Endothelial cell (in vitro differentiated cells): Measurements from ENCODE around the gene MCMBP. TPM values are rescaled to one million over a fixed set of nuclear protein-coding genes. Genes with fewer than 3 reads are reported as not detected.

Experiments used
- DNase-seq: peaks from one replicate; pipeline ENCODE4 v3.0.0; 2021; ENCODE audit warnings: low spot score
- H3K27ac Mint-ChIP-seq: one replicate; pipeline ENCODE4 v1.8.0; 2021; ENCODE audit warnings: mixed read lengths, inconsistent platforms; ENCODE audit not compliant: unreplicated experiment
- H3K27me3 Mint-ChIP-seq: one replicate; pipeline ENCODE4 v1.8.0; 2021; ENCODE audit warnings: mild to moderate bottlenecking, moderate library complexity, mixed read lengths, inconsistent platforms; ENCODE audit not compliant: unreplicated experiment
- H3K36me3 Mint-ChIP-seq: one replicate; pipeline ENCODE4 v1.8.0; 2021; ENCODE audit warnings: mild to moderate bottlenecking, low read depth, mixed read lengths, inconsistent platforms; ENCODE audit not compliant: unreplicated experiment
- H3K4me1 Mint-ChIP-seq: one replicate; pipeline ENCODE4 v1.8.0; 2021; ENCODE audit warnings: mild to moderate bottlenecking, mixed read lengths, inconsistent platforms; ENCODE audit not compliant: unreplicated experiment
- H3K4me3 Mint-ChIP-seq: one replicate; pipeline ENCODE4 v1.8.0; 2021; ENCODE audit warnings: mild to moderate bottlenecking, mixed read lengths, inconsistent platforms; ENCODE audit not compliant: unreplicated experiment
- H3K9me3 Mint-ChIP-seq: one replicate; pipeline ENCODE4 v1.8.0; 2021; ENCODE audit warnings: mixed read lengths, inconsistent platforms; ENCODE audit not compliant: unreplicated experiment
- CTCF ChIP-seq: fragments of 200-600 bp; sonication (generic); IDR thresholded peaks from one replicate; pipeline ENCODE4 v1.5.0; 2021; ENCODE audit warnings: antibody characterized with exemption; ENCODE audit not compliant: unreplicated experiment
- total RNA-seq: library from RNA; stranded (reverse); fragmentation: NEBNext Ultra II Directional; extraction: Animal tissue kit (Norgen Biotek cat#: 25700); gene quantifications from one replicate; pipeline ENCODE4 v1.2.1, GENCODE V29; 2021; ENCODE audit not compliant: unreplicated experiment

MCMBP gene
- total RNA-seq, 1 donor from 2014 or later, result 72.1 TPM

DNA sequence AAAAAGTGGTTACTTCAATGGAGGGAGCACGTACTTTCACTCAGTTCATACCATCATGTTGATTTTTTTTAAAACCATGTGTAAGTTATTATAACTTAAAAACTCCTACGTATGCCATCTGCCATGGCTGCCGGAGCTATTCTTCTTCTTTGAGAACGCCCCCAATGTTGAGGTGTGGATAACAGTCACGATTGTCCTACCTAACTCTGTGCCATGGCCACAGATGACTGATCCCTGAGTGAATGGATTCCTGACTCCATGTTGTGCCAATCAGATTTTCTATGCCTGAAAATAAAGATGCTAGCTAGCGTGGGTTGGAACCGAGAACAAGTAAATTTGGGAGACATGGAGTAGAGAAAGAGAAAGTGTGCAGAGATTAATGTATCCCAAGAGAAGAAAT lies 5.3 kb downstream of the MCMBP start:
- Mint-ChIP-seq H3K4me1 (peaks cover 24% of the 10 kb centered on the region), H3K4me3 (no peak overlapping the region), H3K9me3 (no peaks in the 10 kb centered on the region), H3K36me3 (peaks cover 21% of the 10 kb centered on the region), H3K27me3 (peaks cover 5% of the 10 kb centered on the region), H3K27ac (no peak overlapping the region)
- no peak for DNase-seq
- no peak for TF ChIP-seq CTCF

- TF ChIP-seq CTCF, result no peak
- peaks cover 16% of the 10 kb centered on the region for H3K4me1 Mint-ChIP-seq
These were observed 6.9 kb downstream of the MCMBP start for GRCh38 chr10:119865699-119866240.

GRCh38 chr10:119863951-119864565 lies 8.6 kb downstream of the MCMBP start:
- Mint-ChIP-seq H3K4me1 (peaks cover 10% of the 10 kb centered on the region), H3K9me3 (no peaks in the 10 kb centered on the region), H3K36me3 (peaks cover 13% of the 10 kb centered on the region), H3K27ac (no peak overlapping the region), H3K27me3 (no peaks in the 10 kb centered on the region), H3K4me3 (no peak overlapping the region)
- no peak for TF ChIP-seq CTCF
- DNase-seq, result no peak

More at GRCh38 chr10:119865699-119866240, 6.9 kb downstream of the MCMBP start:
- no peak overlapping the region for H3K27ac Mint-ChIP-seq
- no peak for DNase-seq
- H3K36me3 Mint-ChIP-seq, result peaks cover 13% of the 10 kb centered on the region
- H3K9me3 Mint-ChIP-seq, result no peaks in the 10 kb centered on the region
- H3K27me3 Mint-ChIP-seq, result no peaks in the 10 kb centered on the region
- no peak overlapping the region for H3K4me3 Mint-ChIP-seq

DNA sequence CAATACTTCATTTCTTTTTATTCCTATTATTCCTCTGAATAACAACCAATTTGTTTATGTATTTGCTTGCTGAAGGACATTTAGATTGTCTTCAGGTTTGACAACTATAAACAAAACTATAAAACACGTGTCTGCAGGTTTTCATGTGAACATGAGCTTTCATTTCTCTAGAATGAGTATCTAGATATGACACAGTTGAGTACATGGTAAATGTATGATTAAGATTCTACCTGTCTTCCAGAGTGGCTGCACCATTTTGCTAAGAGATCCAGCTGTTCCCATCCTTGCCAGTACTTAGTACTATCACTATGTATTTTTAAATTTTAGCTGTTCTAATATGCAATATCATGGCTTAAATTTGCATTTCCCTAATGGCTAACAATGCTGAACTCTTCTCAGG lies 10.1 kb downstream of the MCMBP start:
- TF ChIP-seq CTCF, result no peak
- peaks cover 13% of the 10 kb centered on the region for H3K36me3 Mint-ChIP-seq
- no peak for DNase-seq
- H3K9me3 Mint-ChIP-seq, result no peaks in the 10 kb centered on the region
- no peak overlapping the region for H3K27ac Mint-ChIP-seq
- peaks cover 3% of the 10 kb centered on the region for H3K4me1 Mint-ChIP-seq
- H3K27me3 Mint-ChIP-seq, result no peaks in the 10 kb centered on the region
- no peak overlapping the region for H3K4me3 Mint-ChIP-seq

DNA sequence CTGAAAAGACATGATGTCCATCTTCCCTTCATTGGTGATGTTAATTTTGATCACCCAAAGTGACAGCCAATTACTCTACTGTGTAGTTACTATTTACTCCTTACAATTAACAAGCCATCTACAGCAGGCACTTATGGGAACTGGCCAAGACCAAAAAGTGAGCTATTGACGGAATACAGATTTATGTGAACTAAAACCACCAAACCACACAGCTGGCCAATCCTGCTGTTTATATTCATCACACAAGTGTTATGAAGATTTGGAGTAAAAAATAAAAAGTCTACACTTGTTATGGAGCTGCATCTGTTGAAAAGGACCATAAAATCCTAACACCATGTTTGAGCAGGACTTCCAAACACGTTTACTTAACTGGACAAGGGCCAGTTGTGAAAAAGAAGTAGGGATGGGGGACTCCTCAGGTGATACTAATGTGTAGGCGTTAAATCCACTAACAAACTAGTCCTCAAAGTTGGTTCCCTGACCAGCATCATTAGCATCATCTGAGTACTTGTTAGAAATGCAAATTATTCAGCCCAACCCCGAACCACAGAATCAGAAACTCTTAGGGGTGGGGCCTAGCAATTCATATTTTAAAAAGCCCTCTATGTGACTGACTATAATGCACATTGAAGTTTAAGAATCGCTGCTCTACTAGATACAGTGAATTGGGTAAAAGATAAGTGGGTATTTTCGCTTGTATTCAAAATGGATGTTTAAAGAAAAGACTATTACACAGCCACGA lies 11.6 kb downstream of the MCMBP start:
- no peak for DNase-seq
- H3K36me3 Mint-ChIP-seq, result peaks cover 17% of the 10 kb centered on the region
- H3K4me3 Mint-ChIP-seq, result no peak overlapping the region
- H3K27me3 Mint-ChIP-seq, result no peaks in the 10 kb centered on the region
- H3K4me1 Mint-ChIP-seq, result peaks cover 3% of the 10 kb centered on the region
- H3K27ac Mint-ChIP-seq, result peak overlapping the region; percentile 4
- no peak for TF ChIP-seq CTCF
- H3K9me3 Mint-ChIP-seq, result no peaks in the 10 kb centered on the region
